ENCODE measurements around the gene MDFI.
A peak's percentile ranks its signal among the peaks of the same experiment; 100 is the strongest.

MDFI gene

DNA sequence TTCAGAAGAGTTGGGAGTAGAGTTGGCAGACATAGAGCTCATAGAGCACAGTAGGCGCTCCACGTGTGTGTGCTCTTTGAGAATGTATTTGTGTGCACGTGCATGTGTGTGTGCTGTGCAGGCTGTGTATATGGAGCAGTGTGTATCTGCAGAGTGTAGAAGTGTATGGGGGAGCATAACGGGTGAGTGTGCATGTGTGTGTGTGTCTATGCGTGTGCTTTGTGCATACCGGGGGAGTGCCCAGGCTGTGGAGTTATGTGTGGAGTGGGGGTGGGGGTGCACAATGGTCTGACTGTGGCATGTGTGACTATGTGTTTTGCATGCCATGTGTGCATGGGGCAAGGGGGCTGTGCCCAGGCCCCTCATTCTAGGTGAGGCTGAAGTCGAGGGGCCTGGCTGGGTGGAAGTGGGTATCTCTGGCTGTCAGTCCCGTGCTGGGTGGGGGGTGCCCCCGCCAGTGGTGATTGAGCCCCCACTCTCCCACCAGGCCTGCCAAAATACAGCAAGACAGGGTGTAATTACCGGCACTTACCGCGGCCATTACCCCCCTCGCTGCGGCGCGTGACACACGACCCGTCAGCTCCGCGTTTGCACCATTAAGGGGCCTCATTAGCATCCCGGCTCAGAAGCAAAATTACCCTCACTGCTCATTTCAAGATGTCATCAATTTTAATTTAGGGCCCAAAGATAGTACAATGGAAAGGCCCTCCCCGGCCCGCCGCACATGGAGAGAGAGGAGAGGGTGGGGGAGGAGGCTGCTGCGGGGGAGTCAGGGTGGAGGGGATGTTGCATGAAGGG lies 39.1 kb downstream of the MDFI start:
- no peaks in the 10 kb centered on the region for H3K79me2 ChIP-seq (ENCODE audit: control insufficient read depth, insufficient read depth, low read length)
- H3K18ac ChIP-seq (ENCODE audit: low read length): no peak overlapping the region
- no peak overlapping the region for H2BK15ac ChIP-seq (replicated peaks; ENCODE audit: low read depth)
- WGBS (ENCODE audit: extremely low coverage, insufficient coverage, low lambda C conversion rate): no CpG with 5 or more reads among the region's 25 CpGs
- H3K4me3 ChIP-seq (ENCODE audit: low read length): no peak overlapping the region
- H3K23ac ChIP-seq (ENCODE audit: low read length): no peak overlapping the region
- H4K8ac ChIP-seq (ENCODE audit: low read depth, low read length): no peak overlapping the region
- H3K9ac ChIP-seq (ENCODE audit: low read length): peak overlapping the region; percentile 30
- no peak overlapping the region for H2AK5ac ChIP-seq (ENCODE audit: low read length)
- H3K4ac ChIP-seq (ENCODE audit: low read depth, low read length): no peak overlapping the region
- no peak overlapping the region for H3K4me2 ChIP-seq (ENCODE audit: low read length)
- peaks cover 1% of the 10 kb centered on the region for H3K4me1 ChIP-seq (ENCODE audit: control insufficient read depth, low read depth, low read length)
- no peak overlapping the region for H3K56ac ChIP-seq (ENCODE audit: low read length)
- no peaks in the 10 kb centered on the region for H3K36me3 ChIP-seq (ENCODE audit: control insufficient read depth, insufficient read depth, low read length)
- no peak overlapping the region for H2BK120ac ChIP-seq (ENCODE audit: low read depth, low read length)
- no peak overlapping the region for H3K27ac ChIP-seq (ENCODE audit: low read depth, low read length)
- no peak overlapping the region for H2BK5ac ChIP-seq (ENCODE audit: low read length)
- H3K27me3 ChIP-seq (ENCODE audit: insufficient read depth, low read length, poor library complexity): no peaks in the 10 kb centered on the region
- no peak for DNase-seq
- H4K5ac ChIP-seq (ENCODE audit: low read length): no peak overlapping the region
- no peaks in the 10 kb centered on the region for H3K79me1 ChIP-seq (ENCODE audit: low read length)

DNA sequence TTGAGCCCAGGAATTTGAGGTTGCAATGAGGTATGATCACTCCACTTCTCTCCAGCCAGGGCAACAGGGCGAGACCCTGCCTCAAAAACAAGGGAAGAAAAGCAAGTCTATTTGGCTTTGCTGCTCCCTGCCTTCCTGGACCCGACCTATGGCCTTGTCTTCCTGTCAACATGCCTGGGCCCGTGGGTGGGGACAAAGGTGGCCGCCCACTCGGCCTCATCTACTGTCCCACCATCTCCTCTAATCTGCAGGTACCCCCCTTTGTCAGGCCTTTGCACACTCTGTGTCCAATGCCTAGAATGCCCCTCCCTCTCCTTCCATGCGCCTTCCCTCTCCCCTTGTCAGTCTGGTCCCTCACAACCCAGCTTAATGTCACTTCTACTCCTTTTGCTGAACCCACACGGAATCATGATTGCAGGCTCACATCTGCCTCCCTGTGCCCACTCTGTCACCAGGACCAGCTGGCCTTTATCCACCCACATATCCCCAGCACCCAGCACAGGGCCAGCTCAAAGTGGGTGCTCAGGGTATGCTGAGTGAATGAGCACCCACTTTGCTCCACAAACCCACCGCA lies 40.3 kb downstream of the MDFI start:
- Histone ChIP-seq H3K4me1 (ENCODE audit: control insufficient read depth, low read depth, low read length) (peaks cover 1% of the 10 kb centered on the region), H3K4me3 (ENCODE audit: low read length) (no peak overlapping the region), H4K5ac (ENCODE audit: low read length) (no peak overlapping the region), H3K79me2 (ENCODE audit: control insufficient read depth, insufficient read depth, low read length) (no peaks in the 10 kb centered on the region), H2BK15ac (replicated peaks; ENCODE audit: low read depth) (no peak overlapping the region), H3K4ac (ENCODE audit: low read depth, low read length) (no peak overlapping the region), H2BK120ac (ENCODE audit: low read depth, low read length) (no peak overlapping the region), H4K8ac (ENCODE audit: low read depth, low read length) (no peak overlapping the region), H3K36me3 (ENCODE audit: control insufficient read depth, insufficient read depth, low read length) (no peaks in the 10 kb centered on the region), H3K23ac (ENCODE audit: low read length) (no peak overlapping the region), H3K79me1 (ENCODE audit: low read length) (no peaks in the 10 kb centered on the region), H2AK5ac (ENCODE audit: low read length) (no peak overlapping the region), H3K56ac (ENCODE audit: low read length) (no peak overlapping the region), H3K4me2 (ENCODE audit: low read length) (no peak overlapping the region), H2BK5ac (ENCODE audit: low read length) (no peak overlapping the region), H3K18ac (ENCODE audit: low read length) (no peak overlapping the region), H3K9ac (ENCODE audit: low read length) (no peak overlapping the region), H3K27ac (ENCODE audit: low read depth, low read length) (no peak overlapping the region), H3K27me3 (ENCODE audit: insufficient read depth, low read length, poor library complexity) (no peaks in the 10 kb centered on the region)
- no CpG with 5 or more reads among the region's 8 CpGs for WGBS (ENCODE audit: extremely low coverage, insufficient coverage, low lambda C conversion rate)
- DNase-seq: no peak

DNA sequence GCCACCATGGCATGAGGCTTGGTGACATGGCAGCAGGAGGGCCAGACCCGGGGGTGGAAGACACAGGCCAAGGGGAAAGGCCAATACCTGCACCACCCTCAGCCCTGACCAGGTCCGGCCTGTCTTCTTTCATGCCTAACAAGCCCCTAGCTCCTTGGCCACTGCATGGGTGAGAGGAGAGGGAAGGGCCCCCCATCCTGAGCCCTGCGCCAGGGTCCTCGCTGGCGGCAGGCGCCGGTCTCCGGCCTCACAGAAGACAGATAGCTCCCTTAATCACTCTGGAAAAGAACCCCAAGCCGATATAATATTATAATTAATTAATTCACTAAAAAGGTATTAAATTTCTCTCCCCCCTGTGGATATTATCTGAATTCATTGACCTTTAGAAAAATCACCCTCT lies 41.4 kb downstream of the MDFI start:
- H2BK120ac ChIP-seq (ENCODE audit: low read depth, low read length): no peak overlapping the region
- H3K23ac ChIP-seq (ENCODE audit: low read length): no peak overlapping the region
- no peaks in the 10 kb centered on the region for H3K27me3 ChIP-seq (ENCODE audit: insufficient read depth, low read length, poor library complexity)
- H3K27ac ChIP-seq (ENCODE audit: low read depth, low read length): no peak overlapping the region
- peaks cover 1% of the 10 kb centered on the region for H3K4me1 ChIP-seq (ENCODE audit: control insufficient read depth, low read depth, low read length)
- no peak for DNase-seq
- H2BK5ac ChIP-seq (ENCODE audit: low read length): no peak overlapping the region
- no CpG with 5 or more reads among the region's 9 CpGs for WGBS (ENCODE audit: extremely low coverage, insufficient coverage, low lambda C conversion rate)
- H3K79me2 ChIP-seq (ENCODE audit: control insufficient read depth, insufficient read depth, low read length): no peaks in the 10 kb centered on the region
- H3K4me3 ChIP-seq (ENCODE audit: low read length): no peak overlapping the region
- no peak overlapping the region for H3K56ac ChIP-seq (ENCODE audit: low read length)
- H3K4me2 ChIP-seq (ENCODE audit: low read length): no peak overlapping the region
- H3K18ac ChIP-seq (ENCODE audit: low read length): no peak overlapping the region
- no peak overlapping the region for H3K9ac ChIP-seq (ENCODE audit: low read length)
- H3K36me3 ChIP-seq (ENCODE audit: control insufficient read depth, insufficient read depth, low read length): no peaks in the 10 kb centered on the region
- H4K8ac ChIP-seq (ENCODE audit: low read depth, low read length): no peak overlapping the region
- no peak overlapping the region for H3K4ac ChIP-seq (ENCODE audit: low read depth, low read length)
- no peak overlapping the region for H2AK5ac ChIP-seq (ENCODE audit: low read length)
- no peak overlapping the region for H2BK15ac ChIP-seq (replicated peaks; ENCODE audit: low read depth)
- no peaks in the 10 kb centered on the region for H3K79me1 ChIP-seq (ENCODE audit: low read length)
- H4K5ac ChIP-seq (ENCODE audit: low read length): no peak overlapping the region

DNA sequence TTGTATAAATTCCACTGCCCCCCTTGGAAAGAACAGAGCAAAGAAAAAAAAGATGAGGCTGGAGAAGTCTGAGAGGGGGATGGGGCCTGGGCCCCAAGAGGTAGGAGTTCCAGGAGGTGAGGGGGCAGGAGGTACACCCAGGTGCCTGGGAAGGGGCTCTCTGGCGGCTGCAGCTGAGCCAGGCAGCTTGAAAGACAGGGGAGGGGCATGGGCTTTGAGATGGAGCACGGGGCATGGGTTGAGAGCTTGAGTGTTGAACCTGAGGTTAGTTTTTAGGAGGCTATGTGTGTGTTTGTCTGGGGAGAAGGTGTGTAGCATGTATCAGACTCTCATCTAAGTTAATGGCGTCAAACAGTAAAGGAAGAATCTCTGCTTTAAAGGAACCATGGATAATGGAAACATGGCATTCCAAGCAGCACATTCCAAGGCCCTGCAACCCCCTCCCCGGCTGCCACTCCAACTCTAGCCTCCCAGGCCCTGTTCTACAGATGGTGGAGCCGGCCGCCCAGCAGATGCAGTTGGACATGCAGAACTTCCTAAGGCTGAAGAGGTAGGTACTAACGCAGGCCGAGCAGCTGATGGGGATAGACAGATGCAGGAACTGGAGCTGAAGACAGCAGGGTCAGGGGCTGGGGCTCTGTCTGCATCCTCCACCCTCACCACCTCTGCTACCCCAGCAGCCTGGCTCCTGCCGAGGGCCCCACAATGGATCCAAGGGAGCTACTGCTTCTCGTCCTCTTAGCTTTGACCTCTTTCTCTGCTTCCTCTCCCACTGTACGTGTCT lies 42.1 kb downstream of the MDFI start:
- H3K79me1 ChIP-seq (ENCODE audit: low read length): no peaks in the 10 kb centered on the region
- H2BK15ac ChIP-seq (replicated peaks; ENCODE audit: low read depth): no peak overlapping the region
- no peaks in the 10 kb centered on the region for H3K36me3 ChIP-seq (ENCODE audit: control insufficient read depth, insufficient read depth, low read length)
- H3K56ac ChIP-seq (ENCODE audit: low read length): no peak overlapping the region
- H3K4me1 ChIP-seq (ENCODE audit: control insufficient read depth, low read depth, low read length): peaks cover 1% of the 10 kb centered on the region
- no peak overlapping the region for H3K4ac ChIP-seq (ENCODE audit: low read depth, low read length)
- H2AK5ac ChIP-seq (ENCODE audit: low read length): no peak overlapping the region
- H3K79me2 ChIP-seq (ENCODE audit: control insufficient read depth, insufficient read depth, low read length): no peaks in the 10 kb centered on the region
- peak; percentile 26 for DNase-seq
- no peaks in the 10 kb centered on the region for H3K27me3 ChIP-seq (ENCODE audit: insufficient read depth, low read length, poor library complexity)
- no peak overlapping the region for H4K5ac ChIP-seq (ENCODE audit: low read length)
- H3K4me2 ChIP-seq (ENCODE audit: low read length): no peak overlapping the region
- H3K9ac ChIP-seq (ENCODE audit: low read length): no peak overlapping the region
- H3K23ac ChIP-seq (ENCODE audit: low read length): no peak overlapping the region
- H2BK5ac ChIP-seq (ENCODE audit: low read length): no peak overlapping the region
- H2BK120ac ChIP-seq (ENCODE audit: low read depth, low read length): no peak overlapping the region
- no CpG with 5 or more reads among the region's 11 CpGs for WGBS (ENCODE audit: extremely low coverage, insufficient coverage, low lambda C conversion rate)
- H4K8ac ChIP-seq (ENCODE audit: low read depth, low read length): no peak overlapping the region
- no peak overlapping the region for H3K27ac ChIP-seq (ENCODE audit: low read depth, low read length)
- no peak overlapping the region for H3K4me3 ChIP-seq (ENCODE audit: low read length)
- no peak overlapping the region for H3K18ac ChIP-seq (ENCODE audit: low read length)

DNA sequence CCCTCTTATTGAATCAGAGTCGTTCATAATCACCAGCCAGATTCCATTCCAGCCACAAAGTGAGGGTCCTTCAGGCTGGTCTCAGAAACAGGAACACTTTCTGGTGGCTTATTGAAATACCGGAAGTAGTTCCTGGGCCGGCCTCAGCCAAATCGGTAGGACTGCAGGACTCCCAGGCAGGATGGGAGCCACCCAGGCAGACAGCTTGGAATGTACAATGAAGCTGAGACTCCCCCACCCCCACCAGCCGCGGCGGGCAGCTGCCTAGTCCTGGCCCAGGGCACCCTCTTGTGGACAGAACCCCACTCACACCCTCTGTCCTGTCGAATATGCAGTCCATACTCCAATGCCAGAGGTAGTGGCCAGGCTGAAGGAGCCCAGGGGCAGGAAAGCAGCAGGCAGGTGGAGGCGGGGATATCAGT lies 43.8 kb downstream of the MDFI start:
- peak; percentile 97 for DNase-seq
- Histone ChIP-seq H3K27ac (ENCODE audit: low read depth, low read length) (no peak overlapping the region), H2AK5ac (ENCODE audit: low read length) (no peak overlapping the region), H3K56ac (ENCODE audit: low read length) (peak overlapping the region; percentile 74), H3K36me3 (ENCODE audit: control insufficient read depth, insufficient read depth, low read length) (no peaks in the 10 kb centered on the region), H3K4me2 (ENCODE audit: low read length) (no peak overlapping the region), H2BK15ac (replicated peaks; ENCODE audit: low read depth) (no peak overlapping the region), H3K18ac (ENCODE audit: low read length) (no peak overlapping the region), H3K4me3 (ENCODE audit: low read length) (no peak overlapping the region), H3K9ac (ENCODE audit: low read length) (no peak overlapping the region), H3K4ac (ENCODE audit: low read depth, low read length) (no peak overlapping the region), H3K27me3 (ENCODE audit: insufficient read depth, low read length, poor library complexity) (no peaks in the 10 kb centered on the region), H3K79me1 (ENCODE audit: low read length) (no peaks in the 10 kb centered on the region), H3K79me2 (ENCODE audit: control insufficient read depth, insufficient read depth, low read length) (no peaks in the 10 kb centered on the region), H2BK5ac (ENCODE audit: low read length) (no peak overlapping the region), H3K4me1 (ENCODE audit: control insufficient read depth, low read depth, low read length) (peaks cover 1% of the 10 kb centered on the region), H4K5ac (ENCODE audit: low read length) (no peak overlapping the region), H4K8ac (ENCODE audit: low read depth, low read length) (no peak overlapping the region), H2BK120ac (ENCODE audit: low read depth, low read length) (no peak overlapping the region), H3K23ac (ENCODE audit: low read length) (no peak overlapping the region)
- no CpG with 5 or more reads among the region's 9 CpGs for WGBS (ENCODE audit: extremely low coverage, insufficient coverage, low lambda C conversion rate)
